ENCODE measurements around the gene PIGO.

PIGO gene

GRCh38 chr9:35114840-35115628 lies 18.6 kb upstream of the PIGO start:
- peak overlapping the region; percentile 51 for H3K4me3 ChIP-seq (ENCODE audit: severe bottlenecking)
- TF ChIP-seq CTCF (IDR thresholded peaks at IDR 0.05; ENCODE audit: poor library complexity, severe bottlenecking), result no peak
- H3K27ac ChIP-seq (ENCODE audit: poor library complexity, severe bottlenecking), result peak overlapping the region; percentile 94
- H3K4me1 ChIP-seq (ENCODE audit: insufficient read depth, poor library complexity, severe bottlenecking), result peaks cover 23% of the 10 kb centered on the region
- no peaks in the 10 kb centered on the region for H3K27me3 ChIP-seq (ENCODE audit: insufficient read depth, poor library complexity, severe bottlenecking)
- H3K36me3 ChIP-seq (ENCODE audit: low read depth), result no peaks in the 10 kb centered on the region
- no peak for ATAC-seq (ENCODE audit: low read depth)
- H3K9me3 ChIP-seq (ENCODE audit: severe bottlenecking), result no peaks in the 10 kb centered on the region
- no peak for DNase-seq (ENCODE audit: low spot score)

GRCh38 chr9:35114113-35114839 lies 17.9 kb upstream of the PIGO start:
- peak overlapping the region; percentile 94 for H3K27ac ChIP-seq (ENCODE audit: poor library complexity, severe bottlenecking)
- TF ChIP-seq CTCF (IDR thresholded peaks at IDR 0.05; ENCODE audit: poor library complexity, severe bottlenecking), result no peak
- peak; percentile 97 for DNase-seq (ENCODE audit: low spot score)
- ATAC-seq (ENCODE audit: low read depth), result peak; percentile 55
- no peaks in the 10 kb centered on the region for H3K27me3 ChIP-seq (ENCODE audit: insufficient read depth, poor library complexity, severe bottlenecking)
- H3K4me3 ChIP-seq (ENCODE audit: severe bottlenecking), result peak overlapping the region; percentile 51
- H3K9me3 ChIP-seq (ENCODE audit: severe bottlenecking), result no peaks in the 10 kb centered on the region
- 0 out of 2 replicates have a peak, but pooled peaks cover 2% of the 10 kb centered on the region for H3K36me3 ChIP-seq (ENCODE audit: low read depth)
- H3K4me1 ChIP-seq (ENCODE audit: insufficient read depth, poor library complexity, severe bottlenecking), result peaks cover 23% of the 10 kb centered on the region

- Histone ChIP-seq H3K4me1 (ENCODE audit: insufficient read depth, poor library complexity, severe bottlenecking) (peaks cover 23% of the 10 kb centered on the region), H3K36me3 (ENCODE audit: low read depth) (peaks cover 17% of the 10 kb centered on the region), H3K27ac (ENCODE audit: poor library complexity, severe bottlenecking) (peak overlapping the region; percentile 94), H3K27me3 (ENCODE audit: insufficient read depth, poor library complexity, severe bottlenecking) (no peaks in the 10 kb centered on the region), H3K9me3 (ENCODE audit: severe bottlenecking) (no peaks in the 10 kb centered on the region), H3K4me3 (ENCODE audit: severe bottlenecking) (no peak overlapping the region)
- no peak for TF ChIP-seq CTCF (IDR thresholded peaks at IDR 0.05; ENCODE audit: poor library complexity, severe bottlenecking)
- no peak for DNase-seq (ENCODE audit: low spot score)
- ATAC-seq (ENCODE audit: low read depth), result no peak
These were observed 16.0 kb upstream of the PIGO start for GRCh38 chr9:35112257-35113020.

- TF ChIP-seq CTCF (IDR thresholded peaks at IDR 0.05; ENCODE audit: poor library complexity, severe bottlenecking), result no peak
- H3K4me1 ChIP-seq (ENCODE audit: insufficient read depth, poor library complexity, severe bottlenecking), result peaks cover 23% of the 10 kb centered on the region
- no peaks in the 10 kb centered on the region for H3K27me3 ChIP-seq (ENCODE audit: insufficient read depth, poor library complexity, severe bottlenecking)
- ATAC-seq (ENCODE audit: low read depth), result peak; percentile 64
- DNase-seq (ENCODE audit: low spot score), result peak; percentile 98
- H3K36me3 ChIP-seq (ENCODE audit: low read depth), result peaks cover 25% of the 10 kb centered on the region
- peak overlapping the region; percentile 74 for H3K4me3 ChIP-seq (ENCODE audit: severe bottlenecking)
- H3K9me3 ChIP-seq (ENCODE audit: severe bottlenecking), result no peaks in the 10 kb centered on the region
- peak overlapping the region; percentile 94 for H3K27ac ChIP-seq (ENCODE audit: poor library complexity, severe bottlenecking)
These were observed 14.9 kb upstream of the PIGO start for GRCh38 chr9:35111001-35111933.
